ENCODE results near the gene SPATA7. TPM values are rescaled to one million over a fixed set of nuclear protein-coding genes. Genes with fewer than 3 reads are reported as not detected.

SPATA7 gene
- total RNA-seq, 1 donor from 2014 or later = 18.1 TPM

DNA sequence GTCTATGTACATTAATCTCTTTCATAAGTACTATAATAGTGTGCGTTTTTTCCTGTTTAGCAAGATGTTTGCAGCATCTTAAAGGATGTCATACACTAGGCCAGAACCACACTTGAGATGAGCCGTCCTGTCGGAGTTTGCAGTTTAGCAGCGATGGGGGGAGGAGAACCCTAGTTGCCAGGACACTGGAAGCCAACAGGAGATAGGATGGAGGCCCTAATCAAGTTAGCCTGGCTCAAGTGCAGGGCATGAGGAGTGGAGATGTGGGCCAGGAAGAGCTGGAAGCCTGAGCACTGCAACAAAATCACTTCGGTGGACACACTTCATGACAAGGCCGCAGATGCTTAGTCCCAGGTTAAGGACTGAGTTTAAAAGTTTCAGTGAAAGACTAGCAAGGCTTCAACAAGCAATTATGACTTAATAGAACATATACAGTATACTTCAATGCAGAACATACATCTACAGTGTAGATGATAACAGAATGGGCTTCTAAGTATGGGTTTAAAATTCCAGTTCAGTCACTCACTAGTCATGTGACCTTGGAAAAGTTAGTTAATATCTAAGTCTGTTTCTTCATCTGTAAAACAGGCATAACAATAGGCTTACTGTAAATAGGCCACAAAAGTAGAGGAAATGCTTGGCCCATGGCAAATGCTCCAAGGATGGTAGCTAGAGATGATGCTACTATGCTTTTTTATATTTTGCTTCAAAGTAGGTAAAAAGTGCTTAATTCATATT is 92.2 kb downstream of the SPATA7 start:
- intact Hi-C loops (cut with DNase I) = no loop called here
- ATAC-seq = no peak
- no peak for DNase-seq (ENCODE audit: low spot score)

DNA sequence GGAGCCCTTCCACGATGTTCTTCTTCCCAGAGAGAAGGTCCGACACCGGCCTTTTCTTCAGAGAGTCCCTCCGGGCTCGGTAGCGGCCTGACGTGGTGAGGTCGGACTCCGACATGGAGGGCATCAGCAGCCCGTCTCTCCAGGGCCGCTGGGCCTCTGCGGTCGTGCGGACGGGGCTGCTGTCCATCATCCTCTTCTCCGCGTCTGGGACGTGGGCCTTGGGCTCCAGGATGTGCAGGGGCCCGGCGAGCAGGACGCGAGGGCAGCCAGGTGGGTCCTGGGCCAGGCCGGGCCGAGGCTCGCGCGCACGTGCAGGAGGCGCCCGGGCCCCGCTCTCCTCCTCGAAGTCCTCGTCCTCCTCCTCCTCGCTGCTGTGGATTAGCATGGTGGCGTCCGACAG is 93.5 kb downstream of the SPATA7 start:
- no peak for ATAC-seq
- no peak for DNase-seq (ENCODE audit: low spot score)
- intact Hi-C loops (cut with DNase I) = no loop called here

DNA sequence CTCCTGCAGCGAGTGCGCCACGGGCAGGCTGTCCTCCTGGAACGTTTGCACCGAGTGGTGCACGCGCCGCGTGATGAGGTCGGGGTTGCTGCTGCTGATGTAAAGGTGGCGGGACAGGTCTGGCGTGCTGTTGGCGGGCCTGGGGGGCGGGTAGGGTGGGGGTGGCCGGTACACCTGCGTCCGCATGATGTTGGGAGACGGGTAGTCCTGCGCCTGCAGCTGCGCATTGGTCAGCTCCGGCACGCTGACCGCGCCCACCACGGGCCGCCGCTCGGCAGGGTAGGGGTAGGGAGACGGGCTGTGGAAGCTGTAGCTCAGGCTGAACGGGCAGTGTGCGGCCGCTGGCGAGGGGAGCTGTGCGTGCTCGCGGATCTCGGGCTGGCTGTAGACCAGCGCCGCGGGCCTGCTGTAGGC is 94.1 kb downstream of the SPATA7 start:
- ATAC-seq = no peak
- intact Hi-C loops (cut with DNase I) = no loop called here
- DNase-seq (ENCODE audit: low spot score) = no peak

DNA sequence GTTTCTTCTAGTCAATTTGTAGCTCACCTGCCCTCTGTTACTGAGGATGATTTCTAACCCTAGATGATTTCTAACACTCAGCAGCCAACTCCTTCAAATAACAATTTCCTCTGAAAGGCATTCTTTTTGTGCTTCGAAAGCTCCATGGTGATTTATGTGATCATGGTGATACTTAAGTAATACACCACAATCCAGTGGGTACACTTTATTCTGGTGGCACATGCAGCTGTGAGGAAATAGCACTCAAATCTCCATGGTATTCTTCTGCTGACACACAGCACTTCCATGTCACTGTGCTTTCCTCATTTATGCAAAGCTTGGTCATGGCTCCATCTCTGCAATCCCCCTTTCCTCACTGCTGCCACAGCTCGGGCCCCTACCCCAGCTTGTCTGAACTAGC is 95.6 kb downstream of the SPATA7 start:
- intact Hi-C loops (cut with DNase I) = no loop called here
- ATAC-seq = no peak
- no peak for DNase-seq (ENCODE audit: low spot score)

DNA sequence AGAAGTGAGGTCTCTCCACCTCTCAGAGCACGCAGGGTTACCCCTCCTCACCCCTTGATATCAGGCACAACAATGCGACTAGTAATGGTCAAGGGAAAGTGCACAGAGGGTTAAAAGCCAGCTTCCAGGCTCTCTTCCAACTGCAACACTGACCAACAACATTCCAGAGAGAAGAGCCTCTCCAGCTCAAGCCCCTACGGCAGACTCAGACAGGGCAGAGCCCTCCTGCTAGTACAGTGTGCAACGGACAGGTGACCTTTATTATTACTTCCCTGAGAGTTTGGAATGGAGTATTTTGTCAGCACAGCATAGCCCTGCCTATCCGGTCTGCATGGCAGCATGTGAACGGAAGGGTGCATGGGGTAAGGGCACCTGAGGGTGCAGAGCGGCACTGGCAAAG is 96.3 kb downstream of the SPATA7 start:
- no peak for DNase-seq (ENCODE audit: low spot score)
- ATAC-seq = no peak
- intact Hi-C loops (cut with DNase I) = no loop called here

DNA sequence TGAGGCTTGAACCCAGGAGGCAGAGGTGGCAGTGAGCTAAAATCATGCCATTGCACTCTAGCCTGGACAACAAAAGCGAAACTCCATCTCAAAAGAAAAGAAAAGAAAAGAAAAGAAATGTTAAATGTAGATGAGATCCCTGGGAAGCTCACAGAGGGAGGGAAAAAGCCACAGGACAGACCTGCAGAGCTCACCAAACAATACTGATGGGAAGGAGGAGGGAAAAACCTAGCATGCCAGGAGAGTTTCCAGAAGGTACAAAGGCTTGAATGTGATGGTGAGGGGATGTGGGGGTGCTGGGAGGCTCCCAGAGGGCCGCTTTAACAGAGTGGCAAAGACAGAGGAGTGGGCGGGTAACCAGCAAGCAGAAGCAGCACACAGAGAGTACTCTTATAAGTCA is 97.1 kb downstream of the SPATA7 start:
- intact Hi-C loops (cut with DNase I) = no loop called here
- DNase-seq (ENCODE audit: low spot score) (no peak), ATAC-seq (no peak)

Other genes with a start within 250 kb of the SPATA7 start
- not detected for gene KCNK10, start 62.4 kb upstream of the SPATA7 start, total RNA-seq
- 55.7 TPM for gene PTPN21, start 169.3 kb downstream of the SPATA7 start, total RNA-seq
- 65.6 TPM for gene ZC3H14, start 177.4 kb downstream of the SPATA7 start, total RNA-seq